ENCODE results near the gene ENOX2. TPM values are rescaled to one million over a fixed set of nuclear protein-coding genes. Genes with fewer than 3 reads are reported as not detected.

Gene ENOX2
- total RNA-seq, 1 donor from 2014 or later: 13.6 TPM

DNA sequence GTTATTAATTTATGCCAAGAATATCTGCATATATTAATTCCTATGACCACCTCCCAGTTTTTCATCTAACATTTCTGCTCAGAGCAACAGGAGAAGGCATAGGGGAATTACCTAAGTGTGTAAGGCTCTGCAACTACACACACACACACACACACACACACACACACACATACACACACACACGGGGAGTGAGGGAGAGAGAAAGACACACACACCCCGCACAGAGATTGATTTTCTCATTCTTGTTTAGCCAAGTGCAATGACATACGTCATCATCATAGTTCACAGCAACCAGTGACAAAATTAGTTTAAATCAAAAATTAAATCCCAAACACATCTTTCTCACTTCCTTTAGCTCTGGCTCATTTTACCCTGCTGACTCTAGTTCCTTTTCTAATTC is 298.1 kb downstream of the ENOX2 start:
- Mint-ChIP-seq H3K27me3 (ENCODE audit: unreplicated experiment) (peaks cover 9% of the 10 kb centered on the region), H3K9me3 (ENCODE audit: unreplicated experiment) (no peaks in the 10 kb centered on the region), H3K27ac (ENCODE audit: unreplicated experiment) (no peak overlapping the region), H3K4me3 (ENCODE audit: unreplicated experiment) (no peak overlapping the region), H3K36me3 (ENCODE audit: unreplicated experiment) (no peaks in the 10 kb centered on the region), H3K4me1 (ENCODE audit: unreplicated experiment) (no peaks in the 10 kb centered on the region)
- no peak for TF ChIP-seq CTCF (IDR thresholded peaks at IDR 0.05)
- no peak for DNase-seq (ENCODE audit: extremely low spot score, unreplicated experiment)

- Mint-ChIP-seq H3K36me3 (ENCODE audit: unreplicated experiment) (no peaks in the 10 kb centered on the region), H3K9me3 (ENCODE audit: unreplicated experiment) (no peaks in the 10 kb centered on the region), H3K4me1 (ENCODE audit: unreplicated experiment) (no peaks in the 10 kb centered on the region), H3K27me3 (ENCODE audit: unreplicated experiment) (peaks cover 2% of the 10 kb centered on the region), H3K27ac (ENCODE audit: unreplicated experiment) (no peak overlapping the region), H3K4me3 (ENCODE audit: unreplicated experiment) (no peak overlapping the region)
- no peak for DNase-seq (ENCODE audit: extremely low spot score, unreplicated experiment)
- TF ChIP-seq CTCF (IDR thresholded peaks at IDR 0.05): no peak
Observed at GRCh38 chrX:130594453-130594916, 308.5 kb downstream of the ENOX2 start.

GRCh38 chrX:130593911-130594310 is 309.1 kb downstream of the ENOX2 start:
- no peak for TF ChIP-seq CTCF (IDR thresholded peaks at IDR 0.05)
- Mint-ChIP-seq H3K36me3 (ENCODE audit: unreplicated experiment) (no peaks in the 10 kb centered on the region), H3K4me3 (ENCODE audit: unreplicated experiment) (no peak overlapping the region), H3K9me3 (ENCODE audit: unreplicated experiment) (no peaks in the 10 kb centered on the region), H3K27me3 (ENCODE audit: unreplicated experiment) (peaks cover 2% of the 10 kb centered on the region), H3K27ac (ENCODE audit: unreplicated experiment) (no peak overlapping the region), H3K4me1 (ENCODE audit: unreplicated experiment) (no peaks in the 10 kb centered on the region)
- DNase-seq (ENCODE audit: extremely low spot score, unreplicated experiment): no peak

- Mint-ChIP-seq H3K36me3 (ENCODE audit: unreplicated experiment) (no peaks in the 10 kb centered on the region), H3K4me3 (ENCODE audit: unreplicated experiment) (no peak overlapping the region), H3K27ac (ENCODE audit: unreplicated experiment) (no peak overlapping the region), H3K4me1 (ENCODE audit: unreplicated experiment) (no peaks in the 10 kb centered on the region), H3K27me3 (ENCODE audit: unreplicated experiment) (no peaks in the 10 kb centered on the region), H3K9me3 (ENCODE audit: unreplicated experiment) (no peaks in the 10 kb centered on the region)
- no peak for TF ChIP-seq CTCF (IDR thresholded peaks at IDR 0.05)
- DNase-seq (ENCODE audit: extremely low spot score, unreplicated experiment): no peak
Observed at GRCh38 chrX:130592204-130592603, 310.8 kb downstream of the ENOX2 start.

- Mint-ChIP-seq H3K27me3 (ENCODE audit: unreplicated experiment) (peaks cover 2% of the 10 kb centered on the region), H3K4me1 (ENCODE audit: unreplicated experiment) (no peaks in the 10 kb centered on the region), H3K36me3 (ENCODE audit: unreplicated experiment) (no peaks in the 10 kb centered on the region), H3K27ac (ENCODE audit: unreplicated experiment) (no peak overlapping the region), H3K4me3 (ENCODE audit: unreplicated experiment) (no peak overlapping the region), H3K9me3 (ENCODE audit: unreplicated experiment) (no peaks in the 10 kb centered on the region)
- DNase-seq (ENCODE audit: extremely low spot score, unreplicated experiment): no peak
- TF ChIP-seq CTCF (IDR thresholded peaks at IDR 0.05): no peak
Observed at GRCh38 chrX:130578906-130579305, 324.1 kb downstream of the ENOX2 start.

All from osteocyte (in vitro differentiated cells).